Adrenal gland (tissue), 5 donors: ENCODE data around the gene P2RY1.

ENCODE experiments used
- POLR2A ChIP-seq, 2 donors: fragments of 450-650 bp; IDR thresholded peaks; one replicate each; pipeline ENCODE4 v1.6.1; 2017; ENCODE audit warnings: antibody characterized with exemption in 2 of 2, mild to moderate bottlenecking in 2 of 2, moderate library complexity in 1 of 2
- TF ChIP-seq, protein P1 (sequence below), 6 experiments: fragments of 450-650 bp in 4 of 6; fragments of 200-600 bp in 2 of 6; sonication (generic) in 1 of 6; IDR thresholded peaks; 1 replicate in 5 of 6; 2 replicates in 1 of 6; pipeline versions ENCODE4 v1.5.1 to v1.8.0; 2016 to 2021; ENCODE audit warnings: antibody characterized with exemption in 6 of 6, mild to moderate bottlenecking in 2 of 6, moderate library complexity in 1 of 6
- donor health status: DM: no; HTN: no; CAD: no.

DNA sequence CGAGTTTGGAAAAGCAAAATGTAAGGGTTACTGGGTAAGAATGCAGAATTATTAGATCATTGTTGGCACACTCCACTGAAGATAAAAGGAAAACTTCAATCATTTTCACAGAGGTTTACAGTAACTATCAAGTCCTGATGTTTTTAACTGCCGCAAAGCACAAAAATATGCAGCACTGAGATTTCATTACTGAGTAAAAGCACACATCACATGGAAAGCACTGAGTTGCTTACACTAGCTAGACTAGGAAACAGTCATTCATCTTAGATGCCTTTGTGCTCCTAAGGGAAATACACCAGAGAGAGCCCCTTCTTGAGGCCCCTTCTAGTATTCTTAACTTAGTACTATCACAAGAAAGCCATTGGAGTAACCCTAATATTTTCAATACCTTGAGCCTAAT is 11.8 kb upstream of the P2RY1 start:
- TF ChIP-seq, protein P1, sequence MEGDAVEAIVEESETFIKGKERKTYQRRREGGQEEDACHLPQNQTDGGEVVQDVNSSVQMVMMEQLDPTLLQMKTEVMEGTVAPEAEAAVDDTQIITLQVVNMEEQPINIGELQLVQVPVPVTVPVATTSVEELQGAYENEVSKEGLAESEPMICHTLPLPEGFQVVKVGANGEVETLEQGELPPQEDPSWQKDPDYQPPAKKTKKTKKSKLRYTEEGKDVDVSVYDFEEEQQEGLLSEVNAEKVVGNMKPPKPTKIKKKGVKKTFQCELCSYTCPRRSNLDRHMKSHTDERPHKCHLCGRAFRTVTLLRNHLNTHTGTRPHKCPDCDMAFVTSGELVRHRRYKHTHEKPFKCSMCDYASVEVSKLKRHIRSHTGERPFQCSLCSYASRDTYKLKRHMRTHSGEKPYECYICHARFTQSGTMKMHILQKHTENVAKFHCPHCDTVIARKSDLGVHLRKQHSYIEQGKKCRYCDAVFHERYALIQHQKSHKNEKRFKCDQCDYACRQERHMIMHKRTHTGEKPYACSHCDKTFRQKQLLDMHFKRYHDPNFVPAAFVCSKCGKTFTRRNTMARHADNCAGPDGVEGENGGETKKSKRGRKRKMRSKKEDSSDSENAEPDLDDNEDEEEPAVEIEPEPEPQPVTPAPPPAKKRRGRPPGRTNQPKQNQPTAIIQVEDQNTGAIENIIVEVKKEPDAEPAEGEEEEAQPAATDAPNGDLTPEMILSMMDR (IDR thresholded peaks at IDR 0.05), result no peak
- no peak for TF ChIP-seq POLR2A (IDR thresholded peaks at IDR 0.05)
